Neural progenitor cell (in vitro differentiated cells): Measurements from ENCODE around the gene PHB1. TPM values are rescaled to one million over a fixed set of nuclear protein-coding genes. Genes with fewer than 3 reads are reported as not detected.

ENCODE experiments used
- DNase-seq: peaks from one replicate; pipeline ENCODE4 v3.0.0-alpha.2; 2016; ENCODE audit warnings: low spot score
- H2AFZ ChIP-seq: fragments of 200-600 bp; sonication (generic); replicated peaks from 2 replicates; pipeline ENCODE4 v1.6.1; 2016; ENCODE audit warnings: antibody characterized with exemption
- H3F3A ChIP-seq: fragments of 200-600 bp; sonication (generic); 2 replicates; pipeline ENCODE4 v1.6.1; 2016; ENCODE audit warnings: antibody characterized with exemption, low read depth
- H3K27ac ChIP-seq: fragments of 200-600 bp; sonication (generic); 2 replicates; pipeline ENCODE4 v1.5.1; 2016; ENCODE audit warnings: mild to moderate bottlenecking
- H3K27me3 ChIP-seq: fragments of 200-600 bp; sonication (generic); 2 replicates; pipeline ENCODE4 v1.6.1; 2016; ENCODE audit warnings: mild to moderate bottlenecking, moderate library complexity
- H3K36me3 ChIP-seq: fragments of 200-600 bp; sonication (generic); 2 replicates; pipeline ENCODE4 v1.5.1; 2016
- H3K4me1 ChIP-seq: fragments of 200-600 bp; sonication (generic); 2 replicates; pipeline ENCODE4 v1.6.1; 2016; ENCODE audit warnings: mixed run types
- H3K4me2 ChIP-seq: fragments of 200-600 bp; sonication (generic); 2 replicates; pipeline ENCODE4 v1.6.1; 2016
- H3K4me3 ChIP-seq: fragments of 200-600 bp; sonication (generic); 2 replicates; pipeline ENCODE4 v1.5.1; 2016
- H3K79me2 ChIP-seq: fragments of 200-600 bp; sonication (generic); 2 replicates; pipeline ENCODE4 v1.6.1; 2016; ENCODE audit warnings: low read depth
- H3K9ac ChIP-seq: fragments of 200-600 bp; sonication (generic); 2 replicates; pipeline ENCODE4 v1.6.1; 2016
- H3K9me3 ChIP-seq: fragments of 200-600 bp; sonication (generic); 2 replicates; pipeline ENCODE4 v1.5.1; 2016; ENCODE audit warnings: low read depth
- H4K20me1 ChIP-seq: fragments of 200-600 bp; sonication (generic); 2 replicates; pipeline ENCODE4 v1.6.1; 2016; ENCODE audit warnings: low read depth
- H3K27ac Mint-ChIP-seq: 3 replicates; pipeline ENCODE4 v1.8.0; 2021; ENCODE audit warnings: mixed read lengths
- H3K27me3 Mint-ChIP-seq: 2 replicates; pipeline ENCODE4 v1.8.0; 2022; ENCODE audit warnings: low read depth, mild to moderate bottlenecking, inconsistent platforms, moderate library complexity, mixed read lengths; ENCODE audit not compliant: insufficient read depth
- H3K36me3 Mint-ChIP-seq: 3 replicates; pipeline ENCODE4 v1.8.0; 2021; ENCODE audit warnings: mixed read lengths
- H3K4me1 Mint-ChIP-seq: 3 replicates; pipeline ENCODE4 v1.8.0; 2021; ENCODE audit warnings: mixed read lengths
- H3K4me3 Mint-ChIP-seq: 3 replicates; pipeline ENCODE4 v1.8.0; 2021; ENCODE audit warnings: mild to moderate bottlenecking, moderate library complexity, mixed read lengths
- H3K9me3 Mint-ChIP-seq: 3 replicates; pipeline ENCODE4 v1.8.0; 2020; ENCODE audit warnings: mixed read lengths
- CTCF ChIP-seq: fragments of 200-600 bp; sonication (generic); IDR thresholded peaks from 2 replicates; pipeline ENCODE4 v1.5.1; 2017; ENCODE audit warnings: antibody characterized with exemption, mild to moderate bottlenecking
- EZH2 ChIP-seq: fragments of 200-600 bp; sonication (generic); IDR thresholded peaks from 2 replicates; pipeline ENCODE4 v1.6.1; 2017; ENCODE audit warnings: antibody characterized with exemption, mild to moderate bottlenecking, moderate library complexity
- EZH2phosphoT487 ChIP-seq: fragments of 200-600 bp; sonication (generic); IDR thresholded peaks from 2 replicates; pipeline ENCODE4 v1.6.1; 2017; ENCODE audit warnings: antibody characterized with exemption
- small RNA-seq: library from RNA; depleted of rRNA; stranded (forward); fragments of <200 nt; gene quantifications from one replicate; pipeline ENCODE3, GENCODE V24; 2015
- total RNA-seq: library from RNA; depleted of rRNA; stranded (reverse); fragments of >200 nt; gene quantifications from 2 replicates; pipeline ENCODE4 v1.2.3, GENCODE V29; 2015; ENCODE audit warnings: low replicate concordance

PHB1 gene
- total RNA-seq, 1 donor from 2014 or later = 126 TPM

GRCh38 chr17:49357516-49357915, 57.2 kb downstream of the PHB1 start:
- H4K20me1 ChIP-seq = peaks cover 65% of the 10 kb centered on the region
- Mint-ChIP-seq H3K9me3 (peaks cover 4% of the 10 kb centered on the region), H3K36me3 (peaks cover 3% of the 10 kb centered on the region), H3K4me3 (no peak overlapping the region), H3K4me1 (peaks cover 28% of the 10 kb centered on the region), H3K27me3 (no peaks in the 10 kb centered on the region), H3K27ac (no peak overlapping the region)
- DNase-seq = no peak
- H3F3A ChIP-seq = peaks cover 10% of the 10 kb centered on the region
- no peaks in the 10 kb centered on the region for H3K36me3 ChIP-seq
- no peak overlapping the region for H3K4me3 ChIP-seq
- no peak overlapping the region for H3K4me2 ChIP-seq
- TF ChIP-seq EZH2phosphoT487 = no peak
- no peak for TF ChIP-seq EZH2
- TF ChIP-seq CTCF = no peak
- peaks cover 91% of the 10 kb centered on the region for H3K79me2 ChIP-seq
- H2AFZ ChIP-seq = no peak overlapping the region
- no peaks in the 10 kb centered on the region for H3K27me3 ChIP-seq
- no peak overlapping the region for H3K27ac ChIP-seq
- H3K9me3 ChIP-seq = no peaks in the 10 kb centered on the region
- H3K4me1 ChIP-seq = peaks cover 20% of the 10 kb centered on the region
- H3K9ac ChIP-seq = no peak overlapping the region

GRCh38 chr17:49356320-49356719, 58.4 kb downstream of the PHB1 start:
- H3K27ac Mint-ChIP-seq = no peak overlapping the region
- Histone ChIP-seq H3F3A (peaks cover 6% of the 10 kb centered on the region), H3K79me2 (peaks cover 100% of the 10 kb centered on the region), H4K20me1 (peaks cover 63% of the 10 kb centered on the region), H3K9me3 (no peaks in the 10 kb centered on the region), H3K27ac (no peak overlapping the region), H3K4me1 (peaks cover 20% of the 10 kb centered on the region), H3K36me3 (no peaks in the 10 kb centered on the region), H3K9ac (no peak overlapping the region), H3K4me2 (no peak overlapping the region), H2AFZ (no peak overlapping the region), H3K27me3 (no peaks in the 10 kb centered on the region), H3K4me3 (no peak overlapping the region)
- peaks cover 4% of the 10 kb centered on the region for H3K9me3 Mint-ChIP-seq
- DNase-seq = no peak
- H3K4me3 Mint-ChIP-seq = no peak overlapping the region
- peaks cover 26% of the 10 kb centered on the region for H3K4me1 Mint-ChIP-seq
- H3K36me3 Mint-ChIP-seq = peaks cover 4% of the 10 kb centered on the region
- H3K27me3 Mint-ChIP-seq = no peaks in the 10 kb centered on the region
- TF ChIP-seq CTCF = no peak
- TF ChIP-seq EZH2phosphoT487 = no peak
- no peak for TF ChIP-seq EZH2

Small RNA genes within 50 kb of the gene (small RNA-seq; reads per million reads assigned to genes)
- gene RF00019 = not detected

Other genes starting within 250 kb of the PHB1 start
- gene GNGT2, start 204.3 kb downstream of the PHB1 start, total RNA-seq = not detected in 2 replicates
- gene ABI3, start 204.2 kb downstream of the PHB1 start, total RNA-seq = not detected in 2 replicates
- gene PHOSPHO1, start 184.1 kb downstream of the PHB1 start, total RNA-seq = 0.06 TPM in 1 of 2 replicates, not detected in the other
- gene ZNF652, start 52.6 kb downstream of the PHB1 start, total RNA-seq = 45.6 and 55.7 TPM in 2 replicates
- gene NGFR, start 80.4 kb upstream of the PHB1 start, total RNA-seq = 6.6 and 18.4 TPM in 2 replicates
- gene NXPH3, start 161.0 kb upstream of the PHB1 start, total RNA-seq = 3.6 and 10.7 TPM in 2 replicates